Adrenal gland (tissue), 12 donors: ENCODE measurements around the gene S100A11. TPM values are rescaled to one million over a fixed set of nuclear protein-coding genes. Genes with fewer than 3 reads are reported as not detected.

ENCODE experiments used
- DNase-seq, 7 donors: peaks; one replicate each; pipeline ENCODE4 v3.0.0-alpha.2; 2019 to 2020
- H3K27ac ChIP-seq, 5 donors: fragments of 200-600 bp; sonication (generic) in 4 of 5; 1 replicate in 3 of 5; 2 replicates in 2 of 5; pipeline versions ENCODE4 v1.5.1 to v1.8.0; 2016 to 2020; ENCODE audit warnings: mild to moderate bottlenecking in 1 of 5
- H3K27me3 ChIP-seq: fragments of 200-600 bp; 2 replicates; pipeline ENCODE4 v1.8.0; 2021
- H3K36me3 ChIP-seq, 2 donors: fragments of 200-600 bp; replicated peaks in 1 of 2; 1 replicate in 1 of 2; 2 replicates in 1 of 2; pipeline versions ENCODE4 v1.5.1 to v1.8.0; 2018 to 2022
- H3K4me1 ChIP-seq, 2 donors: fragments of 200-600 bp; replicated peaks in 1 of 2; 1 replicate in 1 of 2; 2 replicates in 1 of 2; pipeline versions ENCODE4 v1.5.1 to v1.8.0; 2018 to 2021
- H3K4me3 ChIP-seq, 4 donors: fragments of 200-600 bp; sonication (generic) in 3 of 4; one replicate each; pipeline ENCODE4 v1.5.1; 2016 to 2018
- H3K9me3 ChIP-seq, 3 donors: fragments of 200-600 bp; sonication (generic) in 1 of 3; replicated peaks in 1 of 3; 1 replicate in 2 of 3; 2 replicates in 1 of 3; pipeline versions ENCODE4 v1.5.1 to v1.8.0; 2016 to 2021
- CTCF ChIP-seq, 6 experiments: fragments of 450-650 bp in 4 of 6; fragments of 200-600 bp in 2 of 6; sonication (generic) in 1 of 6; IDR thresholded peaks; 1 replicate in 5 of 6; 2 replicates in 1 of 6; pipeline versions ENCODE4 v1.5.1 to v1.8.0; 2016 to 2021; ENCODE audit warnings: antibody characterized with exemption in 6 of 6, mild to moderate bottlenecking in 2 of 6, moderate library complexity in 1 of 6
- POLR2A ChIP-seq, 2 donors: fragments of 450-650 bp; IDR thresholded peaks; one replicate each; pipeline ENCODE4 v1.6.1; 2017; ENCODE audit warnings: antibody characterized with exemption in 2 of 2, mild to moderate bottlenecking in 2 of 2, moderate library complexity in 1 of 2
- WGBS, 4 donors: extraction: QIAGEN DNeasy Blood & Tissue Kit in 2 of 4; methylation state at CpG; one replicate each; pipeline versions ENCODE4 v1.1.5 to v1.1.7; 2013 to 2017; 5-methylcytosine and 5-hydroxymethylcytosine counted together
- intact Hi-C, 2 donors: fragments of 100-400 bp; cut with DNase I; formaldehyde crosslinking; loops; one replicate each; pipeline versions ENCODE4 v1.14.1 to v1.15.0; 2022 to 2023
- polyA plus RNA-seq, 3 donors: library from polyadenylated mRNA; stranded (reverse); fragments of 200-250 nt in 2 of 3; fragments of 350-450 nt in 1 of 3; fragmentation: Illumina TruSeq in 1 of 3; extraction: RNeasy Lipid Tissue Mini Kit (QIAGEN cat#74804) in 1 of 3; gene quantifications; one replicate each; pipeline ENCODE4 v1.2.3, GENCODE V29; 2013 to 2014
- total RNA-seq, 9 donors: library from RNA; depleted of rRNA in 4 of 9; stranded (reverse); fragments of >200 nt in 4 of 9; fragments of 120-200 nt in 1 of 9; fragmentation: NEBNext Ultra II Directional in 1 of 9; extraction: Animal tissue kit (Norgen Biotek cat#: 25700) in 1 of 9; gene quantifications; one replicate each; pipeline versions ENCODE4 v1.1.0 to v1.2.4, GENCODE V29; 2013 to 2023
- donor health status: healthy with polysubstance abuse.
- donor health status: Bipolar disorder and iron deficiency.
- donor health status: DM: yes; HTN: yes; CAD: no.
- donor health status: DM: no; HTN: no; CAD: no.
- donor health status: DM: no; HTN: no; CAD: no.
- donor health status: DM: yes; HTN: yes; CAD: no.

Gene S100A11
- total and polyA plus RNA-seq, 12 donors: 66.8 to 1,160 (median 156) TPM

- Histone ChIP-seq H3K36me3 (no peaks in the 10 kb centered on the region), H3K27me3 (no peaks in the 10 kb centered on the region), H3K4me1 (no peaks in the 10 kb centered on the region), H3K4me3 (no peak overlapping the region), H3K9me3 (no peaks in the 10 kb centered on the region), H3K27ac (no peak overlapping the region)
- no peak for TF ChIP-seq CTCF (IDR thresholded peaks at IDR 0.05)
- DNase-seq: no peak
- intact Hi-C loops: no loop called here
- WGBS, 4 donors: 62 to 87% (median 73%) methylated on average over 3 of the region's 3 CpGs
These were observed 14.3 kb downstream of the S100A11 start for GRCh38 chr1:152022474-152022873.

- H3K4me1 ChIP-seq: no peaks in the 10 kb centered on the region
- 65 to 80% (median 72%) methylated on average over 7 of the region's 7 CpGs for WGBS, 4 donors
- TF ChIP-seq POLR2A (IDR thresholded peaks at IDR 0.05): no peak
- no peak for TF ChIP-seq CTCF (IDR thresholded peaks at IDR 0.05)
These were observed 15.2 kb downstream of the S100A11 start for GRCh38 chr1:152021569-152021968.

GRCh38 chr1:152020849-152021248, 16.0 kb downstream of the S100A11 start:
- Histone ChIP-seq H3K27ac (no peak overlapping the region), H3K27me3 (no peaks in the 10 kb centered on the region), H3K4me3 (no peak overlapping the region), H3K36me3 (no peaks in the 10 kb centered on the region), H3K4me1 (no peaks in the 10 kb centered on the region), H3K9me3 (no peaks in the 10 kb centered on the region)
- intact Hi-C loops: no loop called here
- no peak for DNase-seq
- 62 to 79% (median 71%) methylated on average over 3 of the region's 3 CpGs for WGBS, 4 donors
- no peak for TF ChIP-seq CTCF (IDR thresholded peaks at IDR 0.05)
- no peak for TF ChIP-seq POLR2A (IDR thresholded peaks at IDR 0.05)

More at GRCh38 chr1:152021569-152021968, 15.2 kb downstream of the S100A11 start:
- intact Hi-C loops: no loop called here
- DNase-seq: no peak
- no peaks in the 10 kb centered on the region for H3K27me3 ChIP-seq
- no peak overlapping the region for H3K27ac ChIP-seq
- no peak overlapping the region for H3K4me3 ChIP-seq
- H3K36me3 ChIP-seq: no peaks in the 10 kb centered on the region
- no peaks in the 10 kb centered on the region for H3K9me3 ChIP-seq

GRCh38 chr1:152018537-152018936, 18.3 kb downstream of the S100A11 start:
- TF ChIP-seq POLR2A (IDR thresholded peaks at IDR 0.05): no peak
- TF ChIP-seq CTCF (IDR thresholded peaks at IDR 0.05): no peak
- Histone ChIP-seq H3K4me1 (no peaks in the 10 kb centered on the region), H3K9me3 (no peaks in the 10 kb centered on the region), H3K27me3 (no peaks in the 10 kb centered on the region), H3K36me3 (no peaks in the 10 kb centered on the region), H3K4me3 (no peak overlapping the region), H3K27ac (no peak overlapping the region)
- 48 to 56% (median 53%) methylated on average over 4 of the region's 4 CpGs for WGBS, 4 donors
- intact Hi-C loops: no loop called here
- DNase-seq: no peak
